ENCODE data around the gene GPI.

GPI gene

GRCh38 chr19:34341935-34342680, 22.9 kb upstream of the GPI start:
- no peak for DNase-seq (ENCODE audit: low read depth, low spot score)

GRCh38 chr19:34343751-34344150, 21.2 kb upstream of the GPI start:
- DNase-seq (ENCODE audit: low read depth, low spot score): no peak

- DNase-seq (ENCODE audit: low read depth, low spot score): peak; percentile 51
Observed at GRCh38 chr19:34345947-34346351, 19.0 kb upstream of the GPI start.

GRCh38 chr19:34347561-34348165, 17.3 kb upstream of the GPI start:
- no peak for DNase-seq (ENCODE audit: low read depth, low spot score)

- DNase-seq (ENCODE audit: low read depth, low spot score): no peak
Observed at GRCh38 chr19:34348899-34349487, 16.0 kb upstream of the GPI start.

DNA sequence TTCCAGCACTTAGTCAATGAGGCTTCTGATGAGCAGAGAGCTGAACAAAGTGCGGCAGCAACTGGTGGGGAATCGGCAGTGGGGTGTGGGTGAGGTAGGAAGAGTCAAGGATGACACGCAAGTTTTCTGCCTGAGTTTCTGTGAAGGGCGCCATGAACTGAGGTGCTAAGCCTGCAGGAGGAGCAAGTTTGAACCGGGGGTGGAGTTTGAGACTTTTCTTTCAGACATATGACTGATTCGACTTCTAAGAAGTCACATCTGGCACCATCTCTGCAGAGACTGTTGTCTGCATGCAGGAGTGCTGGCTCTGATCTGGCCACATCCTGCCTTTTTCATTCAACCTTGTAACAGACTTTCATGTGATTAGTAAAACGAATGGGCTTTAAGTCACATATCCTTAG, 14.8 kb upstream of the GPI start:
- peak; percentile 61 for DNase-seq (ENCODE audit: low read depth, low spot score)

DNA sequence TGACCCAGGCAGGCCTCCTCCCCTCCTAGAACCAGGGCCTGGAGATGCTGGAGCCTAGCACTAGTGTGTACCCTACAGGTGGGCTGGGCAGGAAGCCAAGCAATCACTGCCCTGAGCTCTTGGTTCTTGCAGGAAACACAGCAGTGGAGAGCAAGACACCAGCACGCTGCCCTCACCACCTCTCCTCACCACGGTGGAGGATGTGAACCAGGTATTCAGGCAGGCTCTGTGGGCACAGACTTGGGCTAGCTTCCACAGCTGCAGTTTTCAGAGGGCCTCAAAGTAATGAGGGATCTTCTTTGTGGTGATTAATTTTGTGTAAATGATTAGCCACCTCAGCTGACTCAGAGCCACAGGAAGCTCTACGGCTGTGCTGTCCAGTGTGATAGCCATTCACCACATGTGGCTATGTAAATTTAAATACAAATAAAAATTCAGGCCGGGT, 13.6 kb upstream of the GPI start:
- no peak for DNase-seq (ENCODE audit: low read depth, low spot score)

DNA sequence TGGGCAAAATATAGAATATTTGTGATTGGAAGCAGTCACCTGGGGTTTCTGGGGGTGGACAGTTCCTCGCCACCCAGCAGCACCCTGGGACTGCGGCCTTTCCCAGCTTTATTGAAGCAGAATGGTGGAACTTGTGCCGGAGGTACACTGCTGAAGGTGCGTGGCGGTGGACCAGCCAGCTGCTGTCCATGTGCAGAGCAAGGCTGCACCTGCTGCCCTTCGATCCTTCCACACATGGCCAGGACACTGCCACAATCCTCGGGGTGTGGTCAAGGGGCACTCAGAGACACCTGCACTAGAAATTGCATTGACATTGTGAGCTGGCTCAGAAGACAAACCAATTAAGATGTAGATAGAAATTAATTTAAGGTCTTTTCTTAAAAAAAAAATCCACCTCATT, 11.4 kb upstream of the GPI start:
- no peak for DNase-seq (ENCODE audit: low read depth, low spot score)

GRCh38 chr19:34355201-34355600, 9.8 kb upstream of the GPI start:
- no peak for DNase-seq (ENCODE audit: low read depth, low spot score)

- no peak for DNase-seq (ENCODE audit: low read depth, low spot score)
Observed at GRCh38 chr19:34356875-34357274, 8.1 kb upstream of the GPI start.

DNA sequence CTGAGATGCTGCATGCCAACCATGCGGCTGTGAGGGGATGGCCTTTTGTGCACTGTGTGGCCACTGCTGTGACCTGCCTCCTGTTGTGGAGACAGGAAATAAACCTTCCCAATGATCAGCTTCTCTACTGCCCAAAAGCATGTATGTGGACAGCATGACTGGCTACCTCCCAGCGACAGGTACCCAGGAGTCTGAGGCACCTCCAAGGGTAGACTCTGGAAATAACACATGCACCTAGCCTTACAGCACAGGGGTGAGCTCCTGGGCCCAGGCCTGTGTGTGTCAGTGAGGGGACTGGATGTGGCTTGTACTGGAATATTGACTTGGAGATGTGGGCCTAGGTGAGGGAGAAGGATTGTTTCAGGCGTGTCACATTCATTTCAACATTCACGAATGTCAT, 7.6 kb upstream of the GPI start:
- no peak for DNase-seq (ENCODE audit: low read depth, low spot score)

- peak; percentile 85 for DNase-seq (ENCODE audit: low read depth, low spot score)
Observed at GRCh38 chr19:34359140-34359953, 5.6 kb upstream of the GPI start.

DNA sequence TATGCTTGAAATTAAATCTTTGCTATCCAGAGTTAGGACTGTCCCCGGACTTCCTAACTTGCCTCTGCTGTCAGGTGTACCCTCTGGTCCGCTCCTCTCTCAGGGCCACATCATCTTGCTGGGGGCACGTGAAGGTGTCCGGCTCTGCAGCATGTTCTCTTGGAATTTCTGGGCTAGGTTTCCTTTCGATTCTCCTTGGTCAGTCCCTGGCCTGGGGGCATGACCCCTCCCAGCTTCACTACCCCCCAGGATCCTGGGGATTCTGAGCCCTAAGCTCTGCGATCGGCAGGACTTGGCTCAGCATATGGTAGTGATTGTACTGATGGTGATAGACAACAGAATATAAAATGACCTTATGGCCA, 5.1 kb upstream of the GPI start:
- no peak for DNase-seq (ENCODE audit: low read depth, low spot score)

DNA sequence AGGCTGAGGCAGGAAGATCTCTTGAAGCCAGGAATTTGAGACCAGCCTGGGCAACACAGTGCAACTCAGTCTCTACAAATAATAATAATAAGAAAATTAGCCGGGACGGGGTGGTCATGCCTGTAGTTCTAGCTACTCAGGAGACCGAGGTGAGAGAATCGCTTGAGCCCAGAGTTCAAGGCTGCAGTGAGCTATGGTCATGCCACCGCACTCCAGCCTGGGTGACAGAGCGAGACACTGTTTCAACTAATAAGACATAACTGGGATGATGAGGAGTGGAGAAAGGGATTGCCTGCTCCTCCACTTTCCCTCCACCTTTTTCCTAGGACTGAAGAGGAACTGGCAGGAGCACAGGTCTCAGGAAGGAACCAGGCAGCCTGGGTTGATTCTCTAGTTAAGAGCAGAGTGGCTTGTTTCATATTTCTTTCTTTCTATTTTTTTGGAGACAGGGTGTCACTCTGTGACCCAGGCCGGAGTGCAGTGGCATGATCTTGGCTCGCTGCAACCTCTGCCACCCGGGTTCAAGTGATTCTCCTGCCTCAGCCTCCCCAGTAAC, 4.6 kb upstream of the GPI start:
- no peak for DNase-seq (ENCODE audit: low read depth, low spot score)

DNA sequence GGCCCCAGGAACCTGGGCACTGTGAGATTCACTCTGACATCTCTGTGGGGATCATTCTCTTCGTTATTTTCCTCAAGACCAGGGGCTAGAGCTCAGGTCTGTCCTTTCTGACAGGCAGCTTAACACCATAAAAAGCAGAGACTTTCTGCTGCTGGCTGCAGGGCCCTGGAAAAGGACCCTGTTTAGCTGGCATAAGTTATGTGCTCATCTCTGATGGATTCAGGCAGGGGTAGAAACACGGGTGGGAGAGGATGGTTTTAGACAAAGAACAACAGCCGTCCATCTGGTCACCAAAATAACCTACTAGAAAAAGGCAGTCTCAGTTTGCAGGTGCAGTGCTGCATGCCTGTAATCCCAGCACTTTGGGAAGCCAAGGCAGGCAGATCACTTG, 2.3 kb upstream of the GPI start:
- no peak for DNase-seq (ENCODE audit: low read depth, low spot score)

DNA sequence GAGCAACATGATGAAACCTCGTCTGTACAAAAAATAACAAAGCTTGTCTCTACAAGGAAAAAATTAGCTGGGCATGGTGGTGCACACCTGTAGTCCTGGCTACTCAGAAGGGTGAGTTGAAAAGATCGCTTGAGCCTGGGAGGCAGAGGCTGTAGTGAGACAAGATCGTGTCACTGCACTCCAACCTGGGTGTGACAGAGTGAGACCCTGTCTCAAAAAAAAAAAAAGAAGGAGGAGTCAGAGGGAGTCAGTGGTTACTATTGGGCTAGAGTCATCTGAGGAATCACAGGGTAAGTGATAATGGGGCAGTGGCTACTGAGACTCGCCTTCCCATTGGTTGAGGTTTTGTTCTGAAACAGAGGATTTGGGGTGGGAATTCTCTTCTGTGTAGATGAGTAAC, 1.9 kb upstream of the GPI start:
- no peak for DNase-seq (ENCODE audit: low read depth, low spot score)

GRCh38 chr19:34363930-34364329, 1.1 kb upstream of the GPI start:
- DNase-seq (ENCODE audit: low read depth, low spot score): no peak

DNA sequence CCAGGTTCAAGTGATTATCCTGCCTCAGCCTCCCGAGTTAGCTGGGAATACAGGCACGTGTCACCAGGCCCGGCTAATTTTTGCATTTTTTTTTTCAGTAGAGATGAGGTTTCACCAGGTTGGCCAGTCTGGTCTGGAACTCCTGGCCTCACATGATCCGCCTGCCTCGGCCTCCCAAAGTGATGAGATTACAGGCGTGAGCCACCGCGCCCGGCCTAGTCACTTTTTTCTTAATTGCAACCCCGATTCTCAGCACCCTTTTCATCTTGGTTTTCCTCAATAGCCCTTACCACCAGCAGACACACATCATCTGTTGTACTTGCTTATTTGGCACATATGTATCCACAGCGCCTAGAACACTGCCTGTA, 550 bp upstream of the GPI start:
- DNase-seq (ENCODE audit: low read depth, low spot score): no peak

DNA sequence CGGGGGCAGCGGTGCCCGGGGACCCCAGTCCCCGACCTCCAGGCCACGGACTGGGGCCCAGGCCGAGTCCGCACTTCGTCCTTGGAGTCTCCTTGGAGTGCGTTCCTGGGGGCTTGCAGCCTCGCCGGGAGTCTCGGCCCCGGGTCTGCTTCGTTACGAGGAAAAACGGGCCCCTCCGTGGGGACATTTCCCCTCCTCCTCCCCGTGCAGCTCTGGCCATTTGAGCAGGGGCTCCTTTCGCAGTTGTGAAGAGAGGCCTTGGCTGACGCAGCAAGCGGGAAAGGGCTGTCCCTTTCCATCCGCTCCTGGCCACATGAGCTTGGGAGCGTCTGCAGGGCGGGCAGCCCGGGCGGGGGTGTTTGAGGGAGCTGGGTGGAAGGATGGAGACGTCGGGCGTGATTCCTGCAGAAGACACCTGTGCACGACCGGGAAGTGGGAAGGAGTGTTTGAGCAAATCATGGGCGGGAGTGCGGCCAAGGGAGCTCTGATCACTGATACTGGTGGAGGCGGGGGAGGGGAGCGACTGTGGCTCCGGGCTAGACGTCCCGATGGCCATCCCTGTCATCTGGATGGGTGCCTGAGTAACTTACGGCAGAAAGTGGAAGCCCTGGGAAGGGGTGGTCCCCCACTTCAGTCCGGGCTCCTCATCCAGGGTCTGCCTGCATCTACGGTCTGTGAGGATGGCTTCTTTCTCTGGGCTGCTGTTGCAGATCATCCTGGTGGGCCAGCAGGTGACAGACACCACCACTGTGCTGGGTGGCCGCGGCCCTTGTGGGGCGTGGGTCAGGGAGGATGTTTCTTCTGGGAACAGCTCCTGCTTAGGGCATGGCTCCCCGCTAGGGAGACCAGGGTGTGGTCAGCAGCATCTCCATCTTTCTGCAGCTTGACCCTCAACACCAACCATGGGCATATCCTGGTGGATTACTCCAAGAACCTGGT, 736 bp downstream of the GPI start:
- DNase-seq (ENCODE audit: low read depth, low spot score): no peak

DNA sequence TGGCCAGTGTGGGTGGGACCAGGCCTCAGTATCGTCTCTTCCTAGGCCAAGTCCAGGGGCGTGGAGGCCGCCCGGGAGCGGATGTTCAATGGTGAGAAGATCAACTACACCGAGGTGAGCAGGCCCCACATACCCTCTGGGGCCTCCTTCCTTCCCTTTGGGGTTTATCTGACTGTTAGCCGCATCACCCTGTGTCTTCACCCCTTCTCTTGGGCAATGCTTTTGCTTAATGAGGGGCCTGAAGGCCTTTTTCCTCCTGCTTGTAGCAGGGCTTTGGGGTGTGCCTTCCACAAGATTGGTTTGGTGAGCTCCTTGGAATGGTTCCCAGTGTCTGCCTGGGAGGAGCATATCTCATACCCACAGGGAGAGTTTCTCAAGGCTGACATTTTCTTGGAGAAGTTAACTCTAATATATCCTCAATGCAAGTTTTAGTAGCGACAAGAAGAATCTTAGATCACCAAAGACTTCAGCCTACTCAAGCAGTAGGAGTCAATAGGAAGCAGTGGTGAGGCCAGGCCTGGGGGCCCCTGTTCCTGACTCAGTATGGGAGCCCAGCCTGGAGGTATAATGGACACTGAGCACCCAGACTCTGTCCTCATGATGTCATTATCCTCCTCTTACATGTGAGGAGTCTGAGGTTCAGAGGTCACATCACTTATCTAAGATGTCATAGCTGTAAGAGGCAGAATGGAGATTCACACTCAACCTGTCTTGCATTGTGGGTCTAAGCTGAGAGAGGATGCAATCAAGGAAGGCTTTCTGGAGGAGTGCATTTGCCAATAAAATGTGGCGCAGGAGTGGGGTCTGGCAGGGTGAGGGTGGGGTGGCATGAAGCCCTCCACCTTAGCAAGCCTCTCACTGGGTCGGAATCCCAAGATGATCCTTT, 2.0 kb downstream of the GPI start:
- no peak for DNase-seq (ENCODE audit: low read depth, low spot score)
